ENCODE measurements around the gene BICD2. TPM values are rescaled to one million over a fixed set of nuclear protein-coding genes. Genes with fewer than 3 reads are reported as not detected.
A peak's percentile ranks its signal among the peaks of the same experiment; 100 is the strongest.

BICD2 gene
- total RNA-seq, 4 donors from 2014 or later = 42.3 to 75.3 (median 51.8) TPM

GRCh38 chr9:92767066-92768054 is 2.7 kb upstream of the BICD2 start:
- Histone ChIP-seq H3K4me3 (no peak overlapping the region), H3K36me3 (no peaks in the 10 kb centered on the region), H3K27me3 (no peaks in the 10 kb centered on the region), H3K4me1 (peaks cover 0 to 26% (median 11%) of the 10 kb centered on the region in 3 donors), H3K27ac (no peak overlapping the region), H3K9me3 (no peaks in the 10 kb centered on the region)
- 69 to 73% methylated on average over 2 to 5 of the region's 9 CpGs for WGBS, 2 donors (ENCODE audit: low coverage in 1 of 2)
- ATAC-seq = no peak
- TF ChIP-seq POLR2AphosphoS5 (IDR thresholded peaks at IDR 0.05) (no peak), POLR2A (IDR thresholded peaks at IDR 0.05) (no peak), EP300 (IDR thresholded peaks at IDR 0.05) (no peak)
- TF ChIP-seq, protein P1, sequence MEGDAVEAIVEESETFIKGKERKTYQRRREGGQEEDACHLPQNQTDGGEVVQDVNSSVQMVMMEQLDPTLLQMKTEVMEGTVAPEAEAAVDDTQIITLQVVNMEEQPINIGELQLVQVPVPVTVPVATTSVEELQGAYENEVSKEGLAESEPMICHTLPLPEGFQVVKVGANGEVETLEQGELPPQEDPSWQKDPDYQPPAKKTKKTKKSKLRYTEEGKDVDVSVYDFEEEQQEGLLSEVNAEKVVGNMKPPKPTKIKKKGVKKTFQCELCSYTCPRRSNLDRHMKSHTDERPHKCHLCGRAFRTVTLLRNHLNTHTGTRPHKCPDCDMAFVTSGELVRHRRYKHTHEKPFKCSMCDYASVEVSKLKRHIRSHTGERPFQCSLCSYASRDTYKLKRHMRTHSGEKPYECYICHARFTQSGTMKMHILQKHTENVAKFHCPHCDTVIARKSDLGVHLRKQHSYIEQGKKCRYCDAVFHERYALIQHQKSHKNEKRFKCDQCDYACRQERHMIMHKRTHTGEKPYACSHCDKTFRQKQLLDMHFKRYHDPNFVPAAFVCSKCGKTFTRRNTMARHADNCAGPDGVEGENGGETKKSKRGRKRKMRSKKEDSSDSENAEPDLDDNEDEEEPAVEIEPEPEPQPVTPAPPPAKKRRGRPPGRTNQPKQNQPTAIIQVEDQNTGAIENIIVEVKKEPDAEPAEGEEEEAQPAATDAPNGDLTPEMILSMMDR (IDR thresholded peaks at IDR 0.05) = no peak

GRCh38 chr9:92764988-92765936 is 629 bp upstream of the BICD2 start:
- H3K9me3 ChIP-seq = no peaks in the 10 kb centered on the region
- H3K36me3 ChIP-seq = no peaks in the 10 kb centered on the region
- H3K27ac ChIP-seq = peak overlapping the region; percentile 85 to 100 (median 94)
- WGBS, 2 donors (ENCODE audit: low coverage in 1 of 2) = 2 to 3% methylated on average over 10 to 14 of the region's 75 CpGs
- peak; percentile 85 to 92 for TF ChIP-seq POLR2A (IDR thresholded peaks at IDR 0.05)
- no peak for TF ChIP-seq EP300 (IDR thresholded peaks at IDR 0.05)
- TF ChIP-seq POLR2AphosphoS5 (IDR thresholded peaks at IDR 0.05) = peak; percentile 79
- TF ChIP-seq, protein P1 (IDR thresholded peaks at IDR 0.05) = peak in 3 of 4 experiments; percentile 74 to 95 (median 87)
- H3K27me3 ChIP-seq = no peaks in the 10 kb centered on the region
- peak; percentile 98 for ATAC-seq
- peak overlapping the region; percentile 45 to 86 for H3K4me3 ChIP-seq
- H3K4me1 ChIP-seq = peaks cover 0 to 47% (median 31%) of the 10 kb centered on the region in 3 donors

- 0 to 2% methylated on average over 10 to 16 of the region's 42 CpGs for WGBS, 2 donors (ENCODE audit: low coverage in 1 of 2)
Observed at GRCh38 chr9:92763721-92764380, 782 bp downstream of the BICD2 start.

More at GRCh38 chr9:92763721-92764380, 782 bp downstream of the BICD2 start:
- H3K9me3 ChIP-seq = no peaks in the 10 kb centered on the region
- TF ChIP-seq POLR2A (IDR thresholded peaks at IDR 0.05) (no peak), POLR2AphosphoS5 (IDR thresholded peaks at IDR 0.05) (no peak), EP300 (IDR thresholded peaks at IDR 0.05) (no peak)
- TF ChIP-seq, protein P1 (IDR thresholded peaks at IDR 0.05) = no peak
- H3K36me3 ChIP-seq = no peaks in the 10 kb centered on the region
- no peaks in the 10 kb centered on the region for H3K27me3 ChIP-seq
- H3K4me1 ChIP-seq = peaks cover 0 to 59% (median 42%) of the 10 kb centered on the region in 3 donors
- no peak for ATAC-seq
- H3K27ac ChIP-seq = peak overlapping the region; percentile 43 to 100 (median 94)
- peak overlapping the region; percentile 86 to 88 for H3K4me3 ChIP-seq
